Sigmoid colon (tissue), 7 donors: ENCODE measurements around the gene PDE4D. TPM values are rescaled to one million over a fixed set of nuclear protein-coding genes. Genes with fewer than 3 reads are reported as not detected.

Experiments used
- DNase-seq: peaks from one replicate; pipeline ENCODE4 v3.0.0-alpha.2; 2019
- H3K27ac ChIP-seq, 4 donors: fragments of 200-600 bp; sonication (generic); one replicate each; pipeline ENCODE4 v1.5.1; 2016 to 2019; ENCODE audit warnings: mild to moderate bottlenecking in 1 of 4
- H3K27me3 ChIP-seq, 3 donors: fragments of 200-600 bp; sonication (generic); one replicate each; pipeline ENCODE4 v1.5.1; 2019; ENCODE audit warnings: mild to moderate bottlenecking in 1 of 3
- H3K36me3 ChIP-seq, 4 donors: fragments of 200-600 bp; sonication (generic); one replicate each; pipeline ENCODE4 v1.5.1; 2016 to 2019
- H3K4me1 ChIP-seq, 4 donors: fragments of 200-600 bp; sonication (generic); one replicate each; pipeline ENCODE4 v1.5.1; 2017 to 2019
- H3K4me3 ChIP-seq, 4 donors: fragments of 200-600 bp; sonication (generic); one replicate each; pipeline ENCODE4 v1.5.1; 2017 to 2019; ENCODE audit warnings: mild to moderate bottlenecking in 2 of 4, moderate library complexity in 1 of 4
- H3K9me3 ChIP-seq, 4 donors: fragments of 200-600 bp in 3 of 4; sonication (generic) in 3 of 4; one replicate each; pipeline versions ENCODE4 v1.5.1 to v1.6.1; 2013 to 2019
- CTCF ChIP-seq, 4 experiments: fragments of 450-650 bp in 3 of 4; fragments of 200-600 bp in 1 of 4; IDR thresholded peaks; one replicate each; pipeline ENCODE4 v1.5.1; 2016 to 2019; ENCODE audit warnings: antibody characterized with exemption in 4 of 4, mild to moderate bottlenecking in 3 of 4, moderate library complexity in 2 of 4
- EP300 ChIP-seq, 4 donors: sonication (generic); formaldehyde crosslinking; IDR thresholded peaks; one replicate each; pipeline ENCODE4 v1.6.1; 2017; ENCODE audit warnings: antibody characterized with exemption in 4 of 4
- POLR2A ChIP-seq, 2 donors: fragments of 450-650 bp; IDR thresholded peaks; one replicate each; pipeline ENCODE4 v1.6.1; 2016; ENCODE audit warnings: antibody characterized with exemption in 2 of 2, mild to moderate bottlenecking in 2 of 2, moderate library complexity in 2 of 2
- POLR2AphosphoS5 ChIP-seq, 4 donors: sonication (generic); formaldehyde crosslinking; IDR thresholded peaks; one replicate each; pipeline ENCODE4 v1.6.1; 2017; ENCODE audit warnings: antibody characterized with exemption in 4 of 4
- WGBS, 2 donors: extraction: QIAGEN DNeasy Blood & Tissue Kit; methylation state at CpG; one replicate each; pipeline ENCODE4 v1.1.7; 2013; 5-methylcytosine and 5-hydroxymethylcytosine counted together
- intact Hi-C: fragments of 100-400 bp; cut with DNase I; formaldehyde crosslinking; loops from one replicate; pipeline ENCODE4 v1.15.1; 2023
- polyA plus RNA-seq, 3 donors: library from polyadenylated mRNA; stranded (reverse); fragments of 200-250 nt; gene quantifications; one replicate each; pipeline ENCODE4 v1.2.3, GENCODE V29; 2013
- total RNA-seq, 4 donors: library from RNA; depleted of rRNA; stranded (reverse); fragments of >200 nt; gene quantifications; one replicate each; pipeline ENCODE4 v1.1.0, GENCODE V29; 2016
- donor health status: healthy with polysubstance abuse.
- donor health status: Bipolar disorder and iron deficiency.
- donor health status: healthy.

Gene PDE4D
- total and polyA plus RNA-seq, 7 donors, result 6.0 to 289 (median 169) TPM

GRCh38 chr5:59446356-59446755 lies 447.2 kb downstream of the PDE4D start:
- 87 to 88% methylated on average over 2 of the region's 2 CpGs for WGBS, 2 donors
- Histone ChIP-seq H3K27ac (no peak overlapping the region), H3K4me1 (peaks cover 0 to 8% (median 0%) of the 10 kb centered on the region in 4 donors), H3K36me3 (no peaks in the 10 kb centered on the region), H3K4me3 (no peak overlapping the region), H3K27me3 (no peaks in the 10 kb centered on the region), H3K9me3 (no peaks in the 10 kb centered on the region)
- no peak for DNase-seq
- TF ChIP-seq CTCF (IDR thresholded peaks at IDR 0.05) (no peak), EP300 (IDR thresholded peaks at IDR 0.05) (no peak), POLR2A (IDR thresholded peaks at IDR 0.05) (no peak), POLR2AphosphoS5 (IDR thresholded peaks at IDR 0.05) (no peak)
- intact Hi-C loops, result no loop called here

GRCh38 chr5:59445741-59446140 lies 447.8 kb downstream of the PDE4D start:
- Histone ChIP-seq H3K36me3 (no peaks in the 10 kb centered on the region), H3K4me1 (peaks cover 0 to 8% (median 0%) of the 10 kb centered on the region in 4 donors), H3K4me3 (no peak overlapping the region), H3K27ac (no peak overlapping the region), H3K9me3 (no peaks in the 10 kb centered on the region), H3K27me3 (no peaks in the 10 kb centered on the region)
- 95 to 97% methylated on average over 1 of the region's 1 CpG for WGBS, 2 donors
- DNase-seq, result no peak
- TF ChIP-seq CTCF (IDR thresholded peaks at IDR 0.05) (no peak), POLR2A (IDR thresholded peaks at IDR 0.05) (no peak), POLR2AphosphoS5 (IDR thresholded peaks at IDR 0.05) (no peak), EP300 (IDR thresholded peaks at IDR 0.05) (no peak)
- intact Hi-C loops, result no loop called here

GRCh38 chr5:59439303-59439702 lies 454.2 kb downstream of the PDE4D start:
- no peak overlapping the region for H3K27ac ChIP-seq
- H3K9me3 ChIP-seq, result no peaks in the 10 kb centered on the region
- H3K4me1 ChIP-seq, result peaks cover 0 to 25% (median 12%) of the 10 kb centered on the region in 4 donors
- intact Hi-C loops, result no loop called here
- whole genome bisulfite sequencing, 2 donors, result 95 to 96% methylated on average over 3 of the region's 3 CpGs
- DNase-seq, result no peak
- no peaks in the 10 kb centered on the region for H3K36me3 ChIP-seq
- no peak for TF ChIP-seq EP300 (IDR thresholded peaks at IDR 0.05)
- TF ChIP-seq CTCF (IDR thresholded peaks at IDR 0.05), result no peak
- TF ChIP-seq POLR2A (IDR thresholded peaks at IDR 0.05), result no peak
- TF ChIP-seq POLR2AphosphoS5 (IDR thresholded peaks at IDR 0.05), result no peak
- no peak overlapping the region for H3K4me3 ChIP-seq
- no peaks in the 10 kb centered on the region for H3K27me3 ChIP-seq

- 75 to 80% methylated on average over 2 of the region's 2 CpGs for WGBS, 2 donors
- Histone ChIP-seq H3K27me3 (no peaks in the 10 kb centered on the region), H3K36me3 (no peaks in the 10 kb centered on the region), H3K4me1 (peaks cover 0 to 25% (median 12%) of the 10 kb centered on the region in 4 donors), H3K27ac (no peak overlapping the region), H3K4me3 (no peak overlapping the region), H3K9me3 (no peaks in the 10 kb centered on the region)
- no peak for DNase-seq
- intact Hi-C loops, result no loop called here
- TF ChIP-seq EP300 (IDR thresholded peaks at IDR 0.05) (no peak), CTCF (IDR thresholded peaks at IDR 0.05) (no peak), POLR2A (IDR thresholded peaks at IDR 0.05) (no peak), POLR2AphosphoS5 (IDR thresholded peaks at IDR 0.05) (no peak)
These were observed 456.4 kb downstream of the PDE4D start for GRCh38 chr5:59437176-59437575.
